IPS-NIHi7 (cell line): ENCODE measurements around the gene TXNDC16.

Experiments used
- DNase-seq: peaks from one replicate; pipeline ENCODE4 v3.0.0; 2012; ENCODE audit warnings: mixed read lengths; ENCODE audit errors: extremely low spot score

Gene TXNDC16

GRCh38 chr14:52447236-52447635 is 105.1 kb downstream of the TXNDC16 start:
- DNase-seq, result no peak

- no peak for DNase-seq
These were observed 106.0 kb downstream of the TXNDC16 start for GRCh38 chr14:52446355-52446754.

GRCh38 chr14:52443506-52443905 is 108.8 kb downstream of the TXNDC16 start:
- no peak for DNase-seq

- DNase-seq, result no peak
These were observed 109.7 kb downstream of the TXNDC16 start for GRCh38 chr14:52442602-52443001.

- no peak for DNase-seq
These were observed 110.1 kb downstream of the TXNDC16 start for GRCh38 chr14:52442166-52442565.

- no peak for DNase-seq
These were observed 112.8 kb downstream of the TXNDC16 start for GRCh38 chr14:52439476-52439875.

GRCh38 chr14:52434955-52435354 is 117.3 kb downstream of the TXNDC16 start:
- DNase-seq, result no peak

GRCh38 chr14:52430474-52430873 is 121.8 kb downstream of the TXNDC16 start:
- no peak for DNase-seq

GRCh38 chr14:52429451-52429850 is 122.9 kb downstream of the TXNDC16 start:
- DNase-seq, result no peak

- no peak for DNase-seq
These were observed 124.8 kb downstream of the TXNDC16 start for GRCh38 chr14:52427460-52427859.

GRCh38 chr14:52422650-52423356 is 129.5 kb downstream of the TXNDC16 start:
- no peak for DNase-seq

- no peak for DNase-seq
These were observed 135.2 kb downstream of the TXNDC16 start for GRCh38 chr14:52417139-52417538.

- DNase-seq, result no peak
These were observed 138.4 kb downstream of the TXNDC16 start for GRCh38 chr14:52413729-52414408.

GRCh38 chr14:52412426-52412825 is 139.9 kb downstream of the TXNDC16 start:
- no peak for DNase-seq

- no peak for DNase-seq
These were observed 147.0 kb downstream of the TXNDC16 start for GRCh38 chr14:52405314-52405713.

- no peak for DNase-seq
These were observed 149.3 kb downstream of the TXNDC16 start for GRCh38 chr14:52402812-52403526.

- DNase-seq, result no peak
These were observed 151.5 kb downstream of the TXNDC16 start for GRCh38 chr14:52400846-52401245.

GRCh38 chr14:52399921-52400595 is 152.2 kb downstream of the TXNDC16 start:
- peak; percentile 23 for DNase-seq

GRCh38 chr14:52399104-52399503 is 153.2 kb downstream of the TXNDC16 start:
- no peak for DNase-seq

GRCh38 chr14:52397844-52398243 is 154.5 kb downstream of the TXNDC16 start:
- no peak for DNase-seq

GRCh38 chr14:52395728-52396127 is 156.6 kb downstream of the TXNDC16 start:
- no peak for DNase-seq
